ENCODE data around the gene ATP9B. TPM values are rescaled to one million over a fixed set of nuclear protein-coding genes. Genes with fewer than 3 reads are reported as not detected.

ATP9B gene
- total and polyA plus RNA-seq, 7 donors: 6.5 to 66.5 (median 28.1) TPM

DNA sequence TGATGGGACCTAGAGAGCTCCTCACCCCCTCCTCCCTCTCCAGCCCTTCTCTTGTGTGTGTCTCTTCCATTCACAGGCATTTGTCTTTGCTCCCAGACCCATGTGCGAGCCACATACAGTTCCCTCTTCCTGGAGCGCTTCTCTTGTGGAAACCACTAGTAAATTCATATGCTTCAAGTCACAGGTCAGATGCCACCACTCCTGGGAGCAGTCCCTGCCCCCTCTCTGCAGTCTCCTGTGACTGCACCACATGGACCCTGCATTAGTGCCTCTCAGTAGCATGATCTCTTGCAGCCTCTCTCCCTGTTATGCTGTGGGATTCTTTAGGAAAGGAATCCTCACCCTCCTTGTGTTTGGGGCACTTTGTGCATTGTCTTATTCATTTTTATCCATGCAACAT, 230.1 kb downstream of the ATP9B start:
- intact Hi-C loops (cut with DNase I): no loop called here
- no peak for TF ChIP-seq POLR2A (IDR thresholded peaks at IDR 0.05)
- no peak for TF ChIP-seq POLR2AphosphoS5 (IDR thresholded peaks at IDR 0.05)
- TF ChIP-seq EP300 (IDR thresholded peaks at IDR 0.05): no peak
- TF ChIP-seq, protein P1, sequence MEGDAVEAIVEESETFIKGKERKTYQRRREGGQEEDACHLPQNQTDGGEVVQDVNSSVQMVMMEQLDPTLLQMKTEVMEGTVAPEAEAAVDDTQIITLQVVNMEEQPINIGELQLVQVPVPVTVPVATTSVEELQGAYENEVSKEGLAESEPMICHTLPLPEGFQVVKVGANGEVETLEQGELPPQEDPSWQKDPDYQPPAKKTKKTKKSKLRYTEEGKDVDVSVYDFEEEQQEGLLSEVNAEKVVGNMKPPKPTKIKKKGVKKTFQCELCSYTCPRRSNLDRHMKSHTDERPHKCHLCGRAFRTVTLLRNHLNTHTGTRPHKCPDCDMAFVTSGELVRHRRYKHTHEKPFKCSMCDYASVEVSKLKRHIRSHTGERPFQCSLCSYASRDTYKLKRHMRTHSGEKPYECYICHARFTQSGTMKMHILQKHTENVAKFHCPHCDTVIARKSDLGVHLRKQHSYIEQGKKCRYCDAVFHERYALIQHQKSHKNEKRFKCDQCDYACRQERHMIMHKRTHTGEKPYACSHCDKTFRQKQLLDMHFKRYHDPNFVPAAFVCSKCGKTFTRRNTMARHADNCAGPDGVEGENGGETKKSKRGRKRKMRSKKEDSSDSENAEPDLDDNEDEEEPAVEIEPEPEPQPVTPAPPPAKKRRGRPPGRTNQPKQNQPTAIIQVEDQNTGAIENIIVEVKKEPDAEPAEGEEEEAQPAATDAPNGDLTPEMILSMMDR (IDR thresholded peaks at IDR 0.05): no peak
- WGBS, 2 donors: 96 to 98% methylated on average over 2 of the region's 2 CpGs
- Histone ChIP-seq H3K27ac (no peak overlapping the region), H3K4me1 (no peaks in the 10 kb centered on the region), H3K36me3 (peaks cover 0 to 39% (median 1%) of the 10 kb centered on the region in 4 donors), H3K9me3 (no peaks in the 10 kb centered on the region), H3K27me3 (no peaks in the 10 kb centered on the region), H3K4me3 (no peak overlapping the region)
- DNase-seq: no peak

DNA sequence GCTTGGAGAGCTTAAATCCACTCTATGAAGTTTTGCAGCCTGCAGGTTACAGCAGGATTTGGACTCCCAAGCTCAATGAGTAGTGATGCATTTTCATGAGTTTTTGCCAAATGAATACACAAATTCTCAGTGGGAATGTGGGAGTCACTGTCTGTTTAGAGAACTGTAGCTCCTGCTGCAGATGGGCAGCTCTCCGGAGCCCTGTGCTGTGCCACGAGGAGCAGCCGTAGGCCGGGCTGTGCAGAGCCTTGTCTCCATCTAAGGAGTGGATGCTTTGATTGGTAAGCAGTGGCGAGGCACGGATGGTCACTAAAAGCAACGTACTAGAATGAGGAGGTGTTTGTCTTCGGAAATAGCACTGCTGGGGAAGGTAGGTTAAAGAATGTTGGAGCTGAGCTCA, 230.5 kb downstream of the ATP9B start:
- Histone ChIP-seq H3K27ac (no peak overlapping the region), H3K36me3 (peaks cover 0 to 39% (median 3%) of the 10 kb centered on the region in 4 donors), H3K4me3 (no peak overlapping the region), H3K4me1 (no peaks in the 10 kb centered on the region), H3K27me3 (no peaks in the 10 kb centered on the region), H3K9me3 (no peaks in the 10 kb centered on the region)
- intact Hi-C loops (cut with DNase I): no loop called here
- WGBS, 2 donors: 96 to 98% methylated on average over 8 of the region's 8 CpGs
- TF ChIP-seq POLR2AphosphoS5 (IDR thresholded peaks at IDR 0.05): no peak
- TF ChIP-seq, protein P1 (IDR thresholded peaks at IDR 0.05): no peak
- no peak for TF ChIP-seq EP300 (IDR thresholded peaks at IDR 0.05)
- TF ChIP-seq POLR2A (IDR thresholded peaks at IDR 0.05): no peak
- no peak for DNase-seq

DNA sequence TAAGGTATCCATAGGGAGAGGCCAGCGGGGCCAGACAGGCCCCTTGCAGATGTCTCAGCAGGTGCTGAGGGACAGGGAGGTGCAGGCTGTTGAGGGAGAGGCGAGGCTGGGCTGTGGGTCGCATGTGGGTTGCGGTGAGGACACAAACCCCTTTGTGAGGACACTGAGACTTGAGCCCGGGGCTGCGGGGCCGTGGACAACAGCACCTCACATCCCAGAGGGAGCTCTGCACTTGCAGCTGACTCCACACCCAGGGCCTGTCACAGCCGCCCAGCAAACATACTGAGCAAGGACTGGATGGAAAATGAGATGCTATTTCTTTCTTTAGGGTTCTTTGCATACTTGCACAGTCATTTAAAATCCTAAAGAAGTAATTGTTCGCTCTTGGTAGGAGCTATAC, 231.2 kb downstream of the ATP9B start:
- 82 to 85% methylated on average over 9 of the region's 9 CpGs for WGBS, 2 donors
- H3K27ac ChIP-seq: no peak overlapping the region
- no peaks in the 10 kb centered on the region for H3K9me3 ChIP-seq
- intact Hi-C loops (cut with DNase I): no loop called here
- no peaks in the 10 kb centered on the region for H3K4me1 ChIP-seq
- peaks cover 0 to 41% (median 5%) of the 10 kb centered on the region in 4 donors for H3K36me3 ChIP-seq
- no peak overlapping the region for H3K4me3 ChIP-seq
- no peak for TF ChIP-seq EP300 (IDR thresholded peaks at IDR 0.05)
- TF ChIP-seq, protein P1 (IDR thresholded peaks at IDR 0.05): no peak
- no peak for TF ChIP-seq POLR2AphosphoS5 (IDR thresholded peaks at IDR 0.05)
- TF ChIP-seq POLR2A (IDR thresholded peaks at IDR 0.05): no peak
- no peaks in the 10 kb centered on the region for H3K27me3 ChIP-seq
- no peak for DNase-seq

DNA sequence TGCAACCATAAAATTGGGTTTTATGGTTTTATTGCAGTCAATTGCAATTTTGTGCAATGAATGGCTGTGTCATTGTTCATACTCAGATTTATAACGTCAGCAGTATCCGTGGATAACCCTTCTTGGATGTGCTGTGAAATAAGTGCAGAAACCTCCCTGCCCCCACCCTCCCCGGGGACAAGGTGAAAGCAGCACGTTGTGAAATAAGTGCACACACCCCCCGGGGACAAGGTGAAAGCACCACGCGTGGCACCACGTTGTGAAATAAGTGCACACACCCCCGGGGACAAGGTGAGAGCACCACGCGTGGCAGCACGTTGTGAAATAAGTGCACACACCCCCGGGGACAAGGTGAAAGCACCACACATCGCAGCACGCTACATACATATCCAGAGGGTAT, 232.9 kb downstream of the ATP9B start:
- WGBS, 2 donors: 20 to 71% methylated on average over 15 of the region's 15 CpGs
- Histone ChIP-seq H3K9me3 (no peaks in the 10 kb centered on the region), H3K36me3 (peaks cover 2 to 54% (median 6%) of the 10 kb centered on the region in 4 donors), H3K4me1 (no peaks in the 10 kb centered on the region), H3K27ac (no peak overlapping the region), H3K27me3 (no peaks in the 10 kb centered on the region), H3K4me3 (no peak overlapping the region)
- TF ChIP-seq, protein P1 (IDR thresholded peaks at IDR 0.05): no peak
- TF ChIP-seq EP300 (IDR thresholded peaks at IDR 0.05) (no peak), POLR2A (IDR thresholded peaks at IDR 0.05) (no peak), POLR2AphosphoS5 (IDR thresholded peaks at IDR 0.05) (no peak)
- DNase-seq: no peak
- intact Hi-C loops (cut with DNase I): no loop called here

DNA sequence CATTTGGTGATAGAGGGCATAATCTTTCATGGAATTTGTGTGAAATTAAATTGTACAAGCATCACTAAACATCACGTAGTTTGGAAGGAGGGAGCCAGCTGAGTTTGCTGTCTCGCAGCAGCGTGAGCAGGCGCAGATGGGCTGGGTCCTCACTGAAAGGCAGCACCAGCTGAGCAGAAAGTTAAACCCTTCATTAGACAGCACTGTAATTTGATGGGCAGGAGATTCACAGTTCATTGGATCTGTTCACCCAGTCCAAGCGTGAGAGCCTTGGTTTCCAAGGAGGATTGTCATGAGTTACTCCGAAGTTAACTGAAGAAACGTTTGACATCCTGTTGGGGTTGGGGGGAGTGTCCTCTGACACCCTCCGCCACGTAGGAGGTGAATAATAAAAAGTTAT, 236.7 kb downstream of the ATP9B start:
- Histone ChIP-seq H3K4me1 (no peaks in the 10 kb centered on the region), H3K36me3 (peaks cover 5 to 57% (median 11%) of the 10 kb centered on the region in 4 donors), H3K4me3 (no peak overlapping the region), H3K27ac (no peak overlapping the region), H3K27me3 (no peaks in the 10 kb centered on the region), H3K9me3 (no peaks in the 10 kb centered on the region)
- TF ChIP-seq POLR2A (IDR thresholded peaks at IDR 0.05): no peak
- no peak for TF ChIP-seq POLR2AphosphoS5 (IDR thresholded peaks at IDR 0.05)
- intact Hi-C loops (cut with DNase I): no loop called here
- WGBS, 2 donors: 88 to 93% methylated on average over 9 of the region's 9 CpGs
- no peak for DNase-seq

All from sigmoid colon (tissue), 7 donors.